NCI-H510A (cell line): ENCODE data around the gene P4HA1.
A peak's percentile ranks its signal among the peaks of the same experiment; 100 is the strongest.

Source experiments
- DNase-seq: peaks from one replicate; lab custom pipeline; 2025; lab: John Stamatoyannopoulos, UW

P4HA1 gene

GRCh38 chr10:73093922-73094850 is 2.5 kb downstream of the P4HA1 start:
- no peak for DNase-seq

- no peak for DNase-seq
These were observed 3.8 kb downstream of the P4HA1 start for GRCh38 chr10:73092830-73093229.

GRCh38 chr10:73088304-73088703 is 8.4 kb downstream of the P4HA1 start:
- DNase-seq: no peak

GRCh38 chr10:73086816-73087215 is 9.8 kb downstream of the P4HA1 start:
- no peak for DNase-seq

- DNase-seq: no peak
These were observed 12.5 kb downstream of the P4HA1 start for GRCh38 chr10:73084209-73084608.

- no peak for DNase-seq
These were observed 13.4 kb downstream of the P4HA1 start for GRCh38 chr10:73083221-73083620.

GRCh38 chr10:73079779-73080541 is 16.7 kb downstream of the P4HA1 start:
- DNase-seq: no peak

- no peak for DNase-seq
These were observed 20.1 kb downstream of the P4HA1 start for GRCh38 chr10:73076360-73077183.

- no peak for DNase-seq
These were observed 20.8 kb downstream of the P4HA1 start for GRCh38 chr10:73075829-73076228.

GRCh38 chr10:73073627-73074026 is 23.0 kb downstream of the P4HA1 start:
- no peak for DNase-seq

GRCh38 chr10:73065441-73065840 is 31.2 kb downstream of the P4HA1 start:
- DNase-seq: no peak

- DNase-seq: no peak
These were observed 34.9 kb downstream of the P4HA1 start for GRCh38 chr10:73061743-73062142.

- peak; percentile 11 for DNase-seq
These were observed 35.7 kb downstream of the P4HA1 start for GRCh38 chr10:73060738-73061635.

GRCh38 chr10:73060173-73060572 is 36.5 kb downstream of the P4HA1 start:
- DNase-seq: no peak

GRCh38 chr10:73058057-73058591 is 38.5 kb downstream of the P4HA1 start:
- DNase-seq: no peak

GRCh38 chr10:73054286-73054685 is 42.4 kb downstream of the P4HA1 start:
- DNase-seq: no peak

GRCh38 chr10:73053275-73053674 is 43.4 kb downstream of the P4HA1 start:
- DNase-seq: no peak

GRCh38 chr10:73044378-73045285 is 52.0 kb downstream of the P4HA1 start:
- DNase-seq: no peak

- DNase-seq: no peak
These were observed 52.8 kb downstream of the P4HA1 start for GRCh38 chr10:73043766-73044377.
